Stimulated activated CD4-positive, alpha-beta T cell treated with anti-CD3 and anti-CD28 coated beads, Interleukin-15, amount 100 ng/mL, for 1 hour (primary cell): ENCODE data around the gene DIABLO.
"Not testable (repeated sequence)": the region's sequence is repeated elsewhere in the genome, so short reads cannot be mapped to it uniquely, and the experiment has no call there.

Experiments
- DNase-seq, 2 donors: peaks; one replicate each; pipeline ENCODE4 v3.0.0-alpha.2; 2020; ENCODE audit warnings: low read depth in 1 of 2, low spot score in 1 of 2

DIABLO gene

GRCh38 chr12:122225683-122226365 lies at the start of gene DIABLO:
Gene DIABLO (minus strand): TSS chr12:122226052. CDS start chr12:122226014, 38 bp downstream.
- DNase-seq: peak; percentile 99 to 100

DNA sequence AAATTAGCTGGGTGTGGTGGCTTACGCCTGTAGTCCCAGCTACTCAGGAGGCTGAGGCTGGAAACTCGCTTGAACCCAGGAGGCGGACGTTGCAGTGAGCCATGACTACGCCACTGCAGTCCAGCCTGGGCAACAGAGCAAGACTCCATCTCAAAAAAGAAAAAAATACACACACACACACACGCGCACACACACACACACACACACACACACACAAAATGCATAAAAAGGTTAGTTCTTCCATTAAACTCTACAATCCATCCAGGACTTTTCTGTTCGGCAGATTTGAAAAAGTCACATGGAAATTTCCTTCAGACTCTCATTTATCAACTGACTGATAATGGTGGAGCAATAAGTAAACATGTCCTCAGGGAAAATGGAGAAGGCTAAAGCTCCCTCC lies 49.6 kb upstream of the DIABLO start:
- no peak for DNase-seq

DNA sequence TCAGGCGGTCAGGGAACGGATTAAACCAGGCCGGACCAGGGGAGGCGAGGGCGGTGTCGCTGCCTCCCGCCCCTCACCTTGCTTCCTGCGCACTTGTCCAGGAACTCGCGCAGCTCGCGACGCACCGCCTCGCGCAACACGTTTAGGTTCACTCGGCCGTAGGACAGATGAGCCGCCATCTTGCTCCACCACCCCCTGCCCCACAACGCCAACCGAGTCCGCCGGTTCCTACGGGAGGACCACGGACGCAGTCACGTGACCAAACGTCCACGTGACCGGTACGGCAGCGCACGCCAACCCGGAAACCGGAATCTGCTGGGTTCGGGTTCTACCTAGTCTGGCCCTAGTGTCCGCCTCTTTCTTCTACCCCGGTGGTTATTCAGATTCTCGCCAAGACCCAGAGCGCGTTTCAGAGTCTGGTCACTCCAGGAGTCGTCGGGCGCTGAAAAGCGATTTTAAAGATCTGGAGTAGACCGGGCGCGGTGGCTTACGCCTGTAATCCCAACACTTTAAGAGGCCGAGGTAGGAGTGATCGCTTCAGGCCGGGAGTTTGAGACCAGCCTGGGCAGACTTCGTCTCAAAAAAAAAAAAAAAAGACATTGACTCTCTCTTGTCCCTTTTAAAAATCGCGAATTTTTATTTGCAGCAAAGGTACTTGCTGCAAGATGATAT lies 40.5 kb upstream of the DIABLO start, which contains the start of gene VPS33A:
Gene VPS33A, minus strand, starts transcription at position 265 of the 672 bp plus-strand sequence. Its CDS starts 86 bp downstream, at position 179.
- peak; percentile 82 to 89 for DNase-seq

GRCh38 chr12:122265886-122266229 lies 40.0 kb upstream of the DIABLO start:
- DNase-seq: peak in 1 of 2 donors; percentile 8

- no peak for DNase-seq
Measured at GRCh38 chr12:122265476-122265875, 39.6 kb upstream of the DIABLO start.

DNA sequence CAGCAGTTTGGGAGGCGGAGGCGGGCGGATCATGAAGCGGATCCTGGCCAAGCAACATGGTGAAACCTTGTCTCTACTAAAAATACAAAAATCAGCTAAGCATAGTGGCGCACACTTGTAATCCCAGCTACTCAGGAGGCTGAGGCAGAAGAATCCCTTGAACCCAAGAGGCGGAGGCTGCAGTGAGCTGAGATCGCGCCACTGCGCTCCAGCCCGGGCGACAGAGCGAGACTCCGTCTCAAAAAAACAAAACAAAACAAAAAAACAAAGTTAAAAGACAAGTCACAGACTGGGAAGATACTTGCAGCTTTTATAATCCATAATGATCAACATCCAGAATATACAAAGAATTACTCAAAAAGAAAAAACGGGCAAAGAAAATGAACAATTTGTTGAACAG lies 34.9 kb upstream of the DIABLO start:
- DNase-seq: not testable (repeated sequence)

- not testable (repeated sequence) for DNase-seq
Measured at GRCh38 chr12:122258939-122259338, 33.1 kb upstream of the DIABLO start.

GRCh38 chr12:122258462-122258861 lies 32.6 kb upstream of the DIABLO start:
- DNase-seq: not testable (repeated sequence)

- DNase-seq: no peak
Measured at GRCh38 chr12:122250536-122250935, 24.7 kb upstream of the DIABLO start.

- DNase-seq: no peak
Measured at GRCh38 chr12:122250047-122250446, 24.2 kb upstream of the DIABLO start.

DNA sequence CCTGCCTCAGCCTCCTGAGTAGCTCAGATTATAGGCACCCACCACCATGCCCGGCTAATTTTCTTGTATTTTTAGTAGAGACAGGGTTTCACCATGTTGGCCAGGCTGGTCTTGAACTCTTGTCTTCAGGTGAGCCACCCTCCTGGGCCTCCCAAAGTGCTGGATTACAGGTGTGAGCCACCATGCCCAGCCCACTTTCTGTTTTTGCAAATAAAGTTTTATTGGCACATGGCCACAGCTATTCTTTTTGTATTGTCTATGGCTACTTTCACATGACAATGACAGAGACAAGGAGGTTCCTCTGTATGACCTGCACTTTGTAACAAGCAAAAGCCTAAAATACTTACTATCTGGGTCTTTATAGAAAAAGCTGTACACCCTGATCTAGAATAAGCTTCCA lies 19.7 kb upstream of the DIABLO start:
- DNase-seq: no peak

DNA sequence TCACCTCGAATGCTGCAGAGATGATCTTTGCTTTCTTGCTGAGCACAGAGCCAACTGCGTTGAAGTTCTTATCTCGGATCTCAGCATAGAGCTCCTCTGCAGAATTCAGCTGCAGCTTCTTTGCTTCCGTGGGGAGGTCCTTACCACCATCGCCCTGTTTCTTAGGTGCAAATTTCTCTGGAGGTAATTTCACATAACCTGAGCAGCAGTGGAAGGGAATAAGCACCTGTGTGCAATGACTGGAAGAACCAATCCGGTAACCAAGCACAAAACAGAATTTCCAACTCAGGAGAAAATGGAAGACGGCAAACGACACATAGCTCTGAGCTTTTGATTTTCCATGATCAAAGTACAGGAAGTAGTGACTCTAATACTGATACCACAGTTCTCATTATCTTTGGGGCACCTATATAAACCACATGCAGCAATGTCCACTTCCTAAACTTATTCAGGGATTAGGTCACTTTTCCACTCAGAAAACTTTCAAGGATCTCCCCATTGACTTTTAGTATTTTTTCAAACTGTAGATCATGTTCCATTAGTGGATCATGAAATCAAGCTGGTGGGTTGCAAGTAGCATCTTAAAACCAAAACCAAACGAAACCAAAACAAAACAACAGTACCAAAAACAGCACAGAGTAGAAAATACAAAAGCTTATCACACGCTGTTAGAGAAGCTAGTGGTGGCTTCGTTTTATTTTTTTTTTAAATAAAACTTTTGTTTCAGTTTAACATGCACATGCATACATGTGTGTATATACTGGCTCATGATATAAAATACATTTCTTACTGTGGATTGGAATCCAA lies 18.9 kb upstream of the DIABLO start:
- DNase-seq: no peak

GRCh38 chr12:122243965-122244364 lies 18.1 kb upstream of the DIABLO start:
- DNase-seq: no peak

DNA sequence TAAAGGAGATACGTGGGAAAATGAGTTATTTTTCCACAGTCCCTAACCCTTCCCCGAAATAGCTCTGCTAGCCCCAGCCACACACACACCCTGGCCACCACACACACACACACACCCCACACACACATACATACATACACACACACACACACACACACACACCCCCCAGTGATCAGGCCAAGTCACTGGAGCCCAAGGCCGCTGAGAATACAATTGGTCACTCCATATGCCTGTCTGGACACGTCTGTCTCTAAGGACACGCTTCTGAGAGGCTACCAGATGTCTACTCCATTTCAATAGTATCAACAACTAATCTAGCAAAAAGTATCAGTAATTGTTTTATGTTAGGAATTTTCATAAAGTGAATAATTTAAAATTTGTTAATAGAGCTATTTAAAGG lies 13.0 kb upstream of the DIABLO start:
- DNase-seq: no peak

GRCh38 chr12:122235741-122236140 lies 9.9 kb upstream of the DIABLO start:
- DNase-seq: no peak

DNA sequence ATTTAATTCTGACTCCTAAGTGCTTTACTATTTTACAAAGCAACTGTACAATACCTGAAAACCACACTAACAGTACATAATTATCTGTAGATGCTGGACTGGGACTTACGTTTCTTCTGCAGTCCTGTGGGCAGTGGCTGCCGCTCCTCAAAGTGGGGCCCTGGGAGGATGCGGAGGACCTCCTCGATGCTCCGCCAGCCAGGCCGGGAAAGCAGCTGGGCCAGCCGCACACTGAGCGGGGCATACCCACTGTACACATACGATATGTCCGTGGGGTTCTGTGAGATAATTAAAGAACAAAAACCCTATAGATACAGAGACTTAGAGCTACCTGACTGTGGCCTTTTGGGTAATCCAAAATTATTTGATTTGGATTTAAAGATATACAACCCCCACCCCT lies 6.8 kb upstream of the DIABLO start:
- no peak for DNase-seq

DNA sequence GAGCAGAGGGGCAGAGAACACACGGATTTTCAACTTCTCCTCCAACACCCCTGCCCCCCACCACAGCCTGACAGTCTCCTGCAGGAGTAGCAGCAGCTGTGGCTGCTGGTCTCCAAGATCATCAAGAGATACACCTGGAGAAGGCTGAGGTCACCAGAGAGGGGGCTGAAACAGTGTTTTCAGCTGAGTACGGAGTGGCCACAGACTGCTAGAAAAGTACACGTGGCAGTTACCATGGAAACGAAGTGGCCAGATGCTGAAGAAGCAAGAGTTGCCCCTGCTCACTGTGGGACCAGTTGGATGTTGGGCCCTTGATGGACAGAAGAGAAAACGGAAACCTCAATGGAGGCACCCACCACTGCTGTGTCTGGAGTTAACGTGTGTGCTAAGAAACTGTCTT lies 4.9 kb upstream of the DIABLO start:
- no peak for DNase-seq

DNA sequence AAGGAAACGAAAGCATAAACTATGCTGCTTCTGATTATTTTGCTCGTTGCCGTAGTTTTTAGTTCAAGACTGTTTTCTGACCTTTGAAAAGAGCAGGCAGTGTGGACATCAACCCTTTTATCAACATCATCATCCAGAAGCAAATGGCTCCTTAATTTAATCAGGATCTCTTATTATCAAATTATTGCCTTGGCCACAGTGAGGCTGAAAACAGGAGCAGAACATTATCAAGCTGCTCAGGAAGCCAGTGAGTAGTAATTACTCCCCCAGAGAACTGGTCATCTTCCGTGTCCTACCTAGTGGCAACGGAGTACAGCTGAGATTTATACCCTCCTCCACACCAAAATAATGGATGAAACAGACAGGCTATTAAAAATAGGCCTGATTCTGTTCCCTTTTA lies 2.2 kb upstream of the DIABLO start:
- no peak for DNase-seq

GRCh38 chr12:122227341-122227740 lies 1.5 kb upstream of the DIABLO start:
- no peak for DNase-seq

DNA sequence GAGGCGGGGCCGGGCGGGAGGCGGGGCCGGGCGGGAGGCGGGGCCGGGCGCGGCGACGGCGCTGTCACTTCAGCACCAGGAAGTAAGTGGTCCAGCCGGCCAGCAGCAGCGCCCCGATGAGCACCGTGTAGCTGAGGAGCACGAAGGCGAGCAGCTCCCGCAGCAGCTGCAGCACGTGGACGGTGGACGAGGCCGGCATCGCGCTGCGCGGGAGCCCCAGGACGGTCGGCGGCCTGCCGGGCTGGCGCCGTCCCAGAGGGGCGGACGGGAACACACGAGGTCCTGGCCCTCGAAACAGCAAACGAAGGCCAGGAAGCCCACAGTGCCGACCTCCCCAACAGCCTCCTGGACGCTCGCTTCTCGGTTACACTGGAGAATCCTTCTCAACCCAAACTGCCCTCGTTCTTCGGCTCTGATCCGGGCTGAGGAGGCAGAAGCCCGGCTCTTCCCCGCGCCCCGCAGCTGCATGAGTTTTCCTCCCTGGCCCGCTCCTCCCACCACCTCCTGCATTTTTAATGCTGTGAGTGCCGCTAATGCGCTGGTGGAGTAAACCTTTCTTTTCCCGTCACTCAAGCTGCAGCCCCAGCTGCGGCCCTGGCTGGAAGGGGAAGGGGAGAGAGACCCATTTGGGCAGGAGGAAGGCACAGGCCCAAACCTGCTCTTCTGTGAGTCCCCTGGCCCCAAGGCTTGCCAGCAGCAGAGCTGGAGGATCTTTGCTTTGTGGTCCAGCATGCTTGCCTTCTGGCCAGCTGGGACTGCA lies 694 bp upstream of the DIABLO start:
- DNase-seq: no peak

DNA sequence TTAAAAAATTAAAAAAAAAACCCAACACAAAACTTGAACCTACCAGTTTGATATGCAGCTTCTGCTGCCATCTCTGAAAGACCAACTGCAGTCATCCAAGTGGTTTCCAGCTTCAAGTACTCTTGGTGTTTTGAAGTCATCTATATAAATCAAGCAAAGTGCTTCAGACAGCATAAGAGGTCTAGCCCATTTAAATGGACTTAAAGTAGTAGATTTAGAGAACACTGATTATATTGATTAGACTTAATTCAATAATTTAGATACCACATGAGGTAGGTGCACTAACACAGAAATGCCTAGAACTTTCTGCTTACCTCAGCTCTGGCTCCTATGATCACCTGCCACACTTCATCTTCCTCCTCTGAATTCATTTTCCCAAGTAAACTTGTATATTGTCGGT lies 9.4 kb downstream of the DIABLO start:
- DNase-seq: no peak
